HL-60/S4 treated with retinoic acid at 250 ng/mL for 4 days and 3 days (cell line): ENCODE results near the gene EEA1.
"Not testable (repeated sequence)": the region's sequence is repeated elsewhere in the genome, so short reads cannot be mapped to it uniquely, and the experiment has no call there.

ENCODE experiments used
- in situ Hi-C: fragments of 300-500 bp; cut with MboI; formaldehyde crosslinking; loops from 2 replicates; pipeline ENCODE4 v1.7.0; 2022; ENCODE audit warnings: low sequenced_read_pairs

EEA1 gene

DNA sequence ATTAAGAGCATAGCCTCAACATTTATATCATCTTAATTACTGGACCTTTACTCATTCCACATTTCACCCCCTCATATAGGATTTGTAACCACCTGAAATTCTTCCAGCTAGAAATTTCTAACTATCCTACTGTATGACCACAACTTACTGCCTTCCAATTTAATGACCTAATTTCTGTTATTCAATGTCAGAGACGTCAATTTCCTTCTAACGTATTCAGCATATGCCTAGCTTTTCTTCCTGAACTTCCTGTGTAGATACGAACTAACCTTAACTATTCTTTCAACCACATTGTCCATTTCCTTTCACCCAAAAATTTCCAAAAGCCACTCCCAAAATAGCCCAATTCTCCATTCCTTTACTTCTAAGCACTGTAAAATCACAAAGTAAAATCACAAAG, 108.0 kb downstream of the EEA1 start:
- in situ Hi-C loops = no loop called here

DNA sequence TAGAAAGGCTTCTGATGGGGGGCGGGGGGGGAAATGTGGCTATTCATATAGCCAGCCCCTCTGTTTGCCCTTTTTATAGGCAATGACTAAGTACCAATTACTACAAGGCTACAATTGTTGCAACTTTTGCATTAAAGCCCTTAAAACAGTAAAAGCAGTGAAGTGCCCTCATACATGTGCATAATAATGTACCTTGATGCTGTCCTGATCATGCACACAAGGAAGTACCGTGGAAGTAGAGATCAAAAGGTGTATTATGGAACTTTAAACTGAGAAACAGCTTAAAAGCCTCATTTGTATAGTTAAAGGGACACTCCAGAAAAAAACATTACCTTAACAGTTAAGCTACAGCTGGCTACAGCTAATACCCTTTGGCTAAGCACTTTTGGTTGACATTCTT, 114.5 kb downstream of the EEA1 start:
- in situ Hi-C loops = no loop called here

DNA sequence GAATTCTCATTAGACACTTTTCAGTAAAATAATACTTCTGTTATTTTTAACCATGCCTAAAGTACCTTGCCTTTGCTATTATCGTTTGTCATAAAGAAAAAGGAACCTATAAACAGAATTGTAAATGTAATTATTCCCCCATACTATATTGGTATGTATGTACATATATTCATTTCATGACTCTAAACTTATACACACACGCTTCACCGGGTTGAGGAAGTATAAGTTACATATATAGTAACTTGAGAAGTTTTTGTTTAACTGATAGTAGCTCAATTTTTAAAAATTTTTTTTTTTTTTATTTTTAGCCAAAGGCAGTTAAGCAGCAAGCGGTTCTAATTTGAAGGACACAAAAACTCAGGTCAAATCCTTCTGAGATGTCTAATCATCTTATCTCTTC, 118.7 kb downstream of the EEA1 start:
- in situ Hi-C loops = no loop called here

DNA sequence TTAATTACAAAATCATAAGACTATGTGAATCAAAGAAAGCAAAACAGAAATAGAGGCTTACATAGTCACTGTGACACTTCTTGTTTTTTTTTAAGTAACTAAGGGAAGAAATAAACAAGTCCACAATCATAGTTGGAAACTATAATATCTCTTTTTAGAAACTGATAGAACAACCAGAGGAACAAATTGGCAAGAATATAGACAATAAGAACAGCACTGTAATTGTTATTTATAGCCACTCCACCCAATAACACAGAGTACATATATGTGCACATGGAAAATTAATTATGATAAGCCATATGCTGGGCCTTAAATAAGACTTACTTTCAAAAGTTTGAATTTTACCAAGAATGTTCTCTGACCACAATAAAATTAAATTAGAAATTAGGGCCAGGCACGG, 125.2 kb downstream of the EEA1 start:
- in situ Hi-C loops = no loop called here

DNA sequence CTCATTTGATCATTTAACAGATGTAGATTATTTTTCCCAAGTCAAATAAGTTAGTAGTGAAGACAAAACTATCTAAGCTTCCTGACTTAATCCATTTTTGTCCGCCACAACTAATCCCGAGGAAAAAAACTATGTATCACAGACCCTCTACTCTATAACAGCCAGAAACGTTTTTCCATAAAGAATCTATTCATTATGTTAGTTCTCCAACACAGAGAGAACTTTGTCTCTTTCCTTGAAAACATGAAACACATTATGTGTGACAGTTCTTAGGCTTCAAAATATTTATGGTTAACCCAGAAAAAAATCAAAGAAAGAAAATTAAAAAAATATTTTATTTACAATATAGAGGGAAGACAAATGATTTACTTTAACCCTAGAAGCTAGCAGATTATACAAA, 126.2 kb downstream of the EEA1 start:
- in situ Hi-C loops = no loop called here

DNA sequence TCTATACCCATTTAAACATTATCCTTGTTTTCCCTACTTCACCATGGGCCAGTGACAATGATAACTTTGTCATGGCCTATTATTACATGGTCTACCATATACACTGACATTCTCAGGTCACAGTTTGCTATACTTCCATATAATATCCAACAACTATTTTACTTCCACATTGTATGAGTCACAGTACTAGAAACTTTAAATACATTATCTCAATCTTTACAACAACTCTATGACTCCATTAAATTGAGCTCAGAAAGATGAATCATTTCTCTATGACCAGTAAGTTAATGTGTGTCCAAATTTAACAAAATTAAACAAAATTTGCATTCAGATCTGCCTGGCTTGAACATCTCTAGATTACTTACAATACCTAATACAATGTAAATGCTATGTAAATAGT, 132.4 kb downstream of the EEA1 start:
- in situ Hi-C loops = no loop called here

DNA sequence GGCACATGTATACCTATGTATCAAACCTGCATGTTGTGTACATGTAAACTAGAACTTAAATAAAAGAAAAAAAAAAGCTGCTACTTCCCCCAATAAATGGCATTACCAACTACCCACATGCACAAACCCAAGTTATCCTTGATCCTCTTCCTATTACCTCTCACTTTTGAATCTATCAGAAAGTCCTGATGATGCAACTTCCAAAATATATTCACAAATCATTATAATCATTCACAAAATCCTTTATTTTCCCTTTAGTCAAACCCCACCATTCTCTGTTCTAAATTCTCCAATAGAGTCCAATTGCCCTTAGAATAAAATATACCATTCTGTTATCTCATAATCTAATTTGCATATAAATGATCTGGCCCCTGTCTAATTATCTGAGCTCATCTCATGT, 134.3 kb downstream of the EEA1 start:
- in situ Hi-C loops = no loop called here

DNA sequence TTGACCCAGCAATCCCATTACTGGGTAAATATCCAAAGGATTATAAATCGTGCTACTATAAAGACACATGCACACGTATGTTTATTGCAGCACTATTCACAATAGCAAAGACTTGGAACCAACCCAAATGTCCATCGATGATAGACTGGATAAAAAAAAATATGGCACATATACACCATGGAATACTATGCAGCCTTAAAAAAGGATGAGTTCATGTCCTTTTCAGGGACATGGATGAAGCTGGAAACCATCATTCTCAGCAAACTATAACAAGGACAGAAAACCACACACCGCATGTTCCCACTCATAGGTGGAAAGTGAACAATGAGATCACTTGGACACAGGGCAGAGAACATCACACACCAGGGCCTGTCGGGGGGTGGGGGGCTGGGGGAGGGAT, 134.7 kb downstream of the EEA1 start:
- in situ Hi-C loops = not testable (repeated sequence)

DNA sequence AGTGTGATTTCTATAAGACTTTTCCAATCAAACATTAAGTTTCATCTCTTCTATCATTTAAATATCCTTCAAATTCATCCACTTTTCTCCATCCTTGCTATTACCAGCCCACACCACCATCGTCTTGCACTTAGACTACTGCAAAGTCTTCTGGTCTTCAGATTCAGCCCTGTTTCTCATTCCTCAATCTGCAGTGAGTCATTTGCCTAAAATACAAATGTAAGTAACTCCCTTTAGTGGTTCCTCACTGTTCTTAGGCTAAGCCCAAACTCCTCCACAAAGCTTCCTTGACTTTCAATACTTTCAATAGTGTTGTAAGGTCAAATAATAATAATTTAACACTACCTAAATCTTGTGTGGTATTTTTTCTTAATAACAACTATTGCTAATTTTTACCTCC, 143.1 kb downstream of the EEA1 start:
- in situ Hi-C loops = no loop called here

DNA sequence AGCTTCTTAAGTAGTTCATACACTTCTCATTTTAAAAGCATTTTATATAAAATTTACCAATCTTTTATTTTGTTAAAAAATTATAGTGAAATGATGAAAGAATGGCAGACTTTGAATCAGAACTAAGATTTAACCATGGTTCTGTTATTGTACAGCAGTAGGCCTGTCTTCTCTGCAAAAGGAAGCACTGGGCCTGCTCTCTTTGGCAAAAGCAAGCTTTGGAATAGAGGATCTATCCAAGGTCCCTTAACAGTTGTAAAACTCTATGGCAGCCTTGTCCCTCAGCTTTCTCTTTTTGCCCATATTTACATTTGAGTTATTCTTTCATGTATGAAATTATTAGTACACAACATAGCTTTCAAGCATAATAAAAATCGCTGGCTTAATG, 143.5 kb downstream of the EEA1 start:
- in situ Hi-C loops = no loop called here

DNA sequence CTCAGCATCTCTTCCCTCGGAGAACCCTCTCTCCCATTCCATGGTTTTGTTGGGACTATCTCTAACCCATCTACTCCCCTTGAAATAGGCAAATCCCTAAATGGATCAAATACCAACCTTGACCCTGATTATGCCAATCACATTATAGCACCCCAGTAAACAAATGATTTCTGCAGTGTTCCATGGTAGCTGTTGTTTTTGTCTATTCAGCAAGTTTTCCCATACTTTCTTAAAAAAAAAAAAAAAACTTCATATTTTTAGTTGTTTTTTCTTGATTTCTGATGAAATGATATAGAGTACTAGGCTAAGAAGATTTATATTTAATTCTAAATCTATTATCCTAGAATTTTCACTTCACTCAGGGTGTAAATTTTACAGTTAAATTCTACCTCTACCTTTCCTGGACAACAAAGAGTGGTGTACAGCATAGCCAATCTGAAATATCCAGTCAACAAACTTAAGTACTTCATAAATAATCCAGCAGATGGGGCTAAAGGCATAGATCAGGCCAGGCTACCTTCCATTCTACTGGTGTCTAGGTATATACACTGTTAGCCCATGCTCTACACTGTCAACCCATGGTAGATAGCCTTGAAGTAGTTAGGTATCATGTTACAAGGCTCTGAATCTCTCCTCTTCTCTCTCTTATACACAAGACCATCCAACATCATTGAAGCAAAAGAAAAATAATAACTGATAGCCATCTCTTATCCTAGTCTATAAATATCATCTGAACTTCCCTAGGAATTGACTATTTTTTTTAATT, 144.1 kb downstream of the EEA1 start:
- in situ Hi-C loops = no loop called here

DNA sequence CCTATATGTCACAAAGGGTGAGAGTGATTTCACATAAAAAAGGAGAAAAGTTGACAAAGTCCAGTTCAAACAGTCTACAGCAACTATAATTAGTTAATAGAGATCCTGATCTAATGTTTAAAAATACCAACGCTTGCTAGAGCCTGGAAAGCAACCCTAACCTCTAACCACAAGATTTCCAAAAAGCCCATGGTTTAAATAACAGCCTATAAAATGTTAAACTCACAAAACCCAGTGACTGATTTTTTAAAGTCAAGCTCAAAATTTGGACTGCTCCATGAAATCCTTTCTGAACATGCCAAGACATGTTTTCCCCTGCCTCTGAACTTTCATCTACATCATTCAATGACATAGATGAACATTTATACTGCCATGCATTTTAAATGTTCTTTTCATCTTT, 144.7 kb downstream of the EEA1 start:
- in situ Hi-C loops = no loop called here

DNA sequence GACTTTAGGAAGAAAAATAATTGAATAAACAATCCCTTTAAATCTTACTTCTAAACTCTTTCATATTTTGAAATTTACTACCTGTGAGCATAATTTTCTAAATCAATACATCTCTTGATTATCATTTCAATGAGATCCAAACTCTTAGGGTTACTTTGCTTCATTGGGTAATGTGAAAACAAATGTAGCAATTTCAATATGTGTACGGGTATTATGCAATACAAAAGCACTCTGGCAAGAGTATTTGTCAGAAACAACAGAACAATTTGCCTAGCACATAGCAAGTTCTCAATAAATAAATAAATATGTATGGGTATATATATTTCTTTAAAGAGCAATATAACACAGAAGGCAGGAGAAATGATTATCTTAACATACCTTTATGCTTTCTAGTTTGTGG, 149.2 kb downstream of the EEA1 start:
- in situ Hi-C loops = no loop called here

DNA sequence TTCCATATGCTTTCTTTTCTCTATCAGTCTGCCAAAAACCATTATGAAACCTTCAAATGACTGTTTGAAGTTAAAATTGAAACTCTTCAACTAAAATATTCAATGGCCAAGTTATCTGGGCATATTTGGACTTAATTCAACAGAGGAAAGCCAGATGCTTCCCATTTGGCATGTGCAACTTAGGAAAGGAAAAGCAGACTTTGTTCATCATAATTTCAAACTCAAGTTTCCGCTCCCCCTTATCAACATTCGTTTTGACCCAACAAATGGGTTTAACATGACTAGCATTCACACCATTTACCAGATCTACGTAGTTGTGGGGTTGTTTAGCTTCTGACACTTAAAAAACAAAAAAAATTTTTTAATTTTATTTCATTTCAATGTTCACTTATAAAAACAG, 150.6 kb downstream of the EEA1 start:
- in situ Hi-C loops = no loop called here

DNA sequence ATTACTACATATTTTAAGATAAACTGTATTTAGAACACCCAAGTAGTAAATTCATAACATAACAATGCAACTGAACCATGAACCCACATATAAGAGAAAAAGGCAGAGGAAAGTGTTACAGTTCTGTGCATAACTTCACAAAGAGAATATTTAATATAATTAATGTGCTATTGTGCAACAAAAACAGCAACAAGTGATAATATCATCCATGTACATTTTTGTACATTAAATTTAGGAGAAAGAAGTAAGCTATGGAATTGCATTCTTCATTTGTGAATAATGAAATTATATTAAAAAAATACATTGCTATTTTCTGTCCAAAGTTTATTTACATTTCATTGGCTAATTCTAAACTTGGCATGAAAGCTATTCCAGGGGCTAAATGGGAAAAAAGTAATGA, 153.7 kb downstream of the EEA1 start:
- in situ Hi-C loops = no loop called here

DNA sequence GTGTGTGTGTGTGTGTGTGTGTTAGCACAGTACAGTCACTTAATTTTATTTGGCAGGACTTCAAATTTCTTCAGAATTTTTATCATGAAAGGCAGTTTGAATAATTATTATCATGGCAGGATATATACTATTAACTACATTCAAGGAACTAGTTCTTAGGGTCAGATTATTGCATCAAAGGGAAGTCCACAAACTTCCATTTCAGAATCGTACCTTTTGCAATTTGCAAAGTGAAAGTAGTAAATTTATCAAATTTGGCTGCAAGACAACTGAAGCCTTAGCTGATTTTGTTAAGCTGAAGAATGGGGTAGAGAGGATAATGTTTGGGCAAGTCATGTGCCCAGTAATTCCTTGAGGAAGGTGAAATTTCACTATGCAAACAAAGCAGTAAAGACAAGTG, 158.1 kb downstream of the EEA1 start:
- in situ Hi-C loops = no loop called here

DNA sequence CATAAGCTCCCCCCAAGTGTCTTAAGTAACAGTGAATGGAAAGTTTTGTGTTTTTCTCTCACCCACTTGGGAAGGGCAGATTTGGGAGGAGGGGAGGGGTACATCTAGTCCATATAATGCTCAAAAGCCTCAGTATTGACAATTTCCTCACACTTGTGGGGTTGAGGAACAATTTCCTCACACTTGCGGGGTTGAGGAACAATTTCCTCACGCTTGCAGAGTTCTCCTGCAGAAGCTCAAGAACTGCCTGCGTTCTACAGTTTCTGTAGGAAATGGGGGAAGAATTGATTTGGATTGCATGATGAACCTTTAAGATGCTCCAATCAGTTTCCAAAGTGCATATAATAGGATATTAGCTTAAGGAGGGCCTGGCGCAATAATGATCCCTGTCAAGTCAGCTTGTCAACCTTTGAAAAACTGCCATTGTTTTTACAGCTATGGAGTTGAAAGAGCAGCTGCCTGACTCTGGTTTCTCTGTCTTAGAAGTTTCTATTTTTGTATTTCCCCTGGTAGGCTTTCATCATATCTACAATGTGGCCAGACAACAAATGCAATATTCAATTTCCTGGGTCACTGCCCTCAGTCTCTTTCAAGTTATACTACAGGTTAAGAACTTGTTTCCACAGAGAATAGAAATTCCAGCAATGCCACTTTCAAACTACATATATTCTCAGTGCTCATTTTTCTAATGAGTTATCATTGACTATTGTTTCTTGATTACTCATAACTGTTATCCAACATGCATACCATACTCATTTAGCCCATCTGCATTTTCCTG, 159.8 kb downstream of the EEA1 start:
- in situ Hi-C loops = no loop called here

DNA sequence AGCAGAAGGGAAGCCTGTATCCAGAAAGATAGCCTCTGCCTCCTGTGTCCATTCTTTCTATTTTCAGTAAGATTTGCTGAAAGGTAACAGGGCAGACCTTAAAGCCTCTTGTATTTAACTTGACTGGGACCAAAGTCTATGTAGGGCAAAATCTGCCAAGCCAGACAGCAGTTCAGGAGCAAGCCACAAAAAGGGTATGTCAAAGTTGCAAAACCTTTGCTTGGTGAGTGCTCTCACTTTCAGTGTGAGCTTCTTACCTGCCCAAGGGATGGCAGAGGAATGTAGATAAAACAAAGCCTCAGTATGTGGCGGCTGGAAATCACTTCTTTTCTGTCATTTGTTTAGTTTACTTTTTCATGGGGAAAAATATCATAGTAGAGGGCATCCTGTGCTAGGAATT, 163.2 kb downstream of the EEA1 start:
- in situ Hi-C loops = no loop called here

DNA sequence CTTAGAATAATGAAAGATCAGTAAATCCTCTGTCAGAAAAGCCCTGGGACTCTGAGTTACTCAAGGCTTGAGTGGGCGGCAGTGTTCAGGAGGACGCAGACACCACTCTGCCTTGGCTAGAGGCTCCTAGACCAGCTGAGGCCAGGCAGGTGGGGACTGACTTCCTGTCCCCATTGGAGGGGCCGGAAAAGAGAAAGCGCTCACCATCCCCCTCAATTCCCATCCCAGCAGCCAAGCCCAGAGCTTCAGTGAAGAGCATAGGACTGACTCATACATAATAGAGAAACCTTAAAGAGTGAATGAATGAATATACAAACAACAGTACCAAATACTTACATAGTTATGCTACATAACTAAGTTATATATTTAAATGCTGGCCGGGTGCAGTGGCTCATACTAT, 164.3 kb downstream of the EEA1 start:
- in situ Hi-C loops = no loop called here

DNA sequence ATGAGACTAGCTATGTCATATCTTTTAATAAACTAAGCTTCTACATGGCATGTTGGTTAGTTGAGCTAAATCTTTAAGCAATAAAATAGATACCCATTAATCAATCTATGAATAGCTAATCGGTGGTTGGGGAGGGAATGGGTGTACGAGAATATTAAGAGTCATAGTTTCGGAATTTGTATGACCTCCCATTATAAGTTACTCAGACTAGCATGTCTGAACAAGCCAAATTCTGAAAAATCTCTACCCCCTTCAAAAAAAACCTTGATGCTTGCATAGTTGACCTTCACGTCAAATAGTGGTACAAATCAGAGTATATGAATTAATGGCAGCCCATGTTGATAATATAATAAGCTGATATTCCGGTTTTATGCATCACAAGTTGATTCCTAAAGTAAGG, 166.3 kb downstream of the EEA1 start:
- in situ Hi-C loops = no loop called here

DNA sequence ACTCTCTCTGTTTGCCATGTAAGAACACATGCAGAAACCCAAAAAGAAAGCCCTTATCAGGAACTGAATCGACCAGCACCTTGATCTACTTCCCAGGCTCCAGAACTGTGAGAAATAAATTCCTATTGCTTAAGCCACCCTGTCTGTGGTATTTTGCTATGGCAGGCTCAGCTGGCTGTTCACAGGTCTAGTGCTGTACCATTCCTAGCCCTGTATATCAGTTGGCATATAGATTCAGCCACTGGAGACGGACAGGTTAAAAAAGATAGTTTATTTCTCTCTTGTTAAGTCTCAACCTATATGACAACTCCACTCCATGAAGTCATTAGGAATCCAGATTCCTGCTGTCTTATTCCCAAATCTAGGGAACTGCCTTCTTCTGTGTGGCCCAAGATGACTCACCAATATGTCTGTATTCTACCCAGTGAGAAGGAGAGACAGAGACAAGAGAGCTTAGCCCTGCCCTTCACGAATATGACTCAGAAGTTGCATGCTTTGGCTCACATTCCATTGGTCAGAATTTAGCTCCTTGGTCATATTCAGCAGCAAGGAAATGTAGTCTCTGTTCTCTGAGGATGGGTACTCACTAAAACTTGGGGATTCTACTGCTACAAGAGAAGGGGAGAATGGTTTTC, 169.3 kb downstream of the EEA1 start:
- in situ Hi-C loops = no loop called here

DNA sequence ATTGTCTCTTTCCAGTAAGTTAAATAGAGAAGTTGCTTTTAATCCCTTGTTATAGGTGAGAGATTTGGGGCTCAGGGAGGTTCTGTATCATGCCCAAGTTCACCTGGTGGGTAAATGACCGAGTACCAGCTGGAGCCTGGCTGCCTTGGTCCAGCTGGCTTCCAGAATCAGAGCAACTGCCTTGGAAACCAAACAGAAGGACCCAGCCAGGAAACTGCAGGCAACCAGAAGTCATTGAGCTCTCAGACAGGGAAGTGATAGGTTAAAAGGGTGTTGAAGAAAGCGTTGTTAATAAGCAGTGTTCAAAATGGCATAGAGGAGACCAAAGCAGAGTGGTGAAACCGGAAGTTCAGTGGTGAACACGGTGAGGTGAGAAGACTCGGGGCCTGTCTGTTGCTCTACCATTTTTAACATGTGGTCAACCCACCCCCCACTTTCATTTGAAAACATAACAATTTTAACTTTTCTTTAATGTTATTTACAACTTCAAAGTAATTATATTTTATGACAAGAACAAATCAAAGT, 171.4 kb downstream of the EEA1 start:
- in situ Hi-C loops = no loop called here
